Vagina (tissue), 2 donors: ENCODE data around the gene SMIM23. TPM values are rescaled to one million over a fixed set of nuclear protein-coding genes. Genes with fewer than 3 reads are reported as not detected.

ENCODE experiments used
- DNase-seq, 2 donors: peaks; one replicate each; pipeline ENCODE4 v3.0.0-alpha.2; 2017; ENCODE audit errors: extremely low spot score in 2 of 2
- H3K27ac ChIP-seq: fragments of 200-600 bp; sonication (generic); one replicate; pipeline ENCODE4 v1.5.1; 2019
- H3K27me3 ChIP-seq: fragments of 200-600 bp; sonication (generic); one replicate; pipeline ENCODE4 v1.5.1; 2019
- H3K36me3 ChIP-seq, 2 donors: fragments of 200-600 bp; sonication (generic); one replicate each; pipeline ENCODE4 v1.5.1; 2017 to 2019
- H3K4me1 ChIP-seq: fragments of 200-600 bp; sonication (generic); one replicate; pipeline ENCODE4 v1.5.1; 2019
- H3K4me3 ChIP-seq, 2 donors: fragments of 200-600 bp; sonication (generic); 1 replicate in 1 of 2; 2 replicates in 1 of 2; pipeline ENCODE4 v1.5.1; 2016 to 2019
- H3K9me3 ChIP-seq: fragments of 200-600 bp; sonication (generic); one replicate; pipeline ENCODE4 v1.5.1; 2019
- CTCF ChIP-seq, 3 experiments: fragments of 450-650 bp in 2 of 3; fragments of 200-600 bp in 1 of 3; sonication (generic) in 1 of 3; IDR thresholded peaks; one replicate each; pipeline ENCODE4 v1.5.1; 2017 to 2019; ENCODE audit warnings: antibody characterized with exemption in 3 of 3, mild to moderate bottlenecking in 2 of 3, moderate library complexity in 2 of 3
- POLR2A ChIP-seq, 2 donors: fragments of 450-650 bp; IDR thresholded peaks; one replicate each; pipeline ENCODE4 v1.6.1; 2017; ENCODE audit warnings: antibody characterized with exemption in 2 of 2, mild to moderate bottlenecking in 2 of 2, moderate library complexity in 2 of 2
- POLR2AphosphoS5 ChIP-seq, 2 donors: sonication (generic); formaldehyde crosslinking; IDR thresholded peaks; one replicate each; pipeline ENCODE4 v1.9.0; 2017; ENCODE audit warnings: antibody characterized with exemption in 2 of 2, mild to moderate bottlenecking in 2 of 2, low read depth in 1 of 2; ENCODE audit not compliant: insufficient read depth in 1 of 2
- intact Hi-C: fragments of 100-400 bp; cut with DNase I; formaldehyde crosslinking; loops from one replicate; pipeline ENCODE4 v1.15.1; 2023
- total RNA-seq: library from RNA; depleted of rRNA; stranded (reverse); fragments of >200 nt; gene quantifications from one replicate; pipeline ENCODE4 v1.2.3, GENCODE V29; 2016

The SMIM23 gene
- total RNA-seq, 1 donor from 2014 or later = not detected

- intact Hi-C loops = no loop called here
- H3K36me3 ChIP-seq = no peaks in the 10 kb centered on the region
- TF ChIP-seq POLR2AphosphoS5 (IDR thresholded peaks at IDR 0.05; ENCODE audit: insufficient read depth in 1 of 2, low read depth in 1 of 2) (no peak), POLR2A (IDR thresholded peaks at IDR 0.05) (no peak), CTCF (IDR thresholded peaks at IDR 0.05) (no peak)
Observed at GRCh38 chr5:171826132-171826531, 40.5 kb downstream of the SMIM23 start.

GRCh38 chr5:171827162-171827561 lies 41.5 kb downstream of the SMIM23 start:
- H3K27me3 ChIP-seq = no peaks in the 10 kb centered on the region
- no peak for DNase-seq
- no peaks in the 10 kb centered on the region for H3K4me1 ChIP-seq
- no peak overlapping the region for H3K27ac ChIP-seq
- no peak for TF ChIP-seq POLR2A (IDR thresholded peaks at IDR 0.05)
- TF ChIP-seq CTCF (IDR thresholded peaks at IDR 0.05) = no peak
- TF ChIP-seq POLR2AphosphoS5 (IDR thresholded peaks at IDR 0.05; ENCODE audit: insufficient read depth in 1 of 2, low read depth in 1 of 2) = no peak
- H3K36me3 ChIP-seq = no peaks in the 10 kb centered on the region
- intact Hi-C loops = no loop called here
- no peaks in the 10 kb centered on the region for H3K9me3 ChIP-seq
- H3K4me3 ChIP-seq = no peak overlapping the region

More at GRCh38 chr5:171826132-171826531, 40.5 kb downstream of the SMIM23 start:
- Histone ChIP-seq H3K4me3 (no peak overlapping the region), H3K27me3 (no peaks in the 10 kb centered on the region), H3K27ac (no peak overlapping the region), H3K9me3 (no peaks in the 10 kb centered on the region), H3K4me1 (no peaks in the 10 kb centered on the region)
- DNase-seq = no peak

GRCh38 chr5:171830686-171831085 lies 45.1 kb downstream of the SMIM23 start:
- no peaks in the 10 kb centered on the region for H3K27me3 ChIP-seq
- H3K36me3 ChIP-seq = no peaks in the 10 kb centered on the region
- H3K27ac ChIP-seq = no peak overlapping the region
- no peak for TF ChIP-seq POLR2A (IDR thresholded peaks at IDR 0.05)
- TF ChIP-seq CTCF (IDR thresholded peaks at IDR 0.05) = no peak
- TF ChIP-seq POLR2AphosphoS5 (IDR thresholded peaks at IDR 0.05; ENCODE audit: insufficient read depth in 1 of 2, low read depth in 1 of 2) = no peak
- H3K4me3 ChIP-seq = no peak overlapping the region
- H3K4me1 ChIP-seq = no peaks in the 10 kb centered on the region
- intact Hi-C loops = no loop called here
- H3K9me3 ChIP-seq = no peaks in the 10 kb centered on the region
- no peak for DNase-seq

- intact Hi-C loops = no loop called here
Observed at GRCh38 chr5:171832775-171833174, 47.2 kb downstream of the SMIM23 start.

More at GRCh38 chr5:171832775-171833174, 47.2 kb downstream of the SMIM23 start:
- no peaks in the 10 kb centered on the region for H3K27me3 ChIP-seq
- no peaks in the 10 kb centered on the region for H3K4me1 ChIP-seq
- H3K4me3 ChIP-seq = no peak overlapping the region
- TF ChIP-seq POLR2AphosphoS5 (IDR thresholded peaks at IDR 0.05; ENCODE audit: insufficient read depth in 1 of 2, low read depth in 1 of 2) (no peak), POLR2A (IDR thresholded peaks at IDR 0.05) (no peak), CTCF (IDR thresholded peaks at IDR 0.05) (no peak)
- H3K9me3 ChIP-seq = no peaks in the 10 kb centered on the region
- no peak for DNase-seq
- no peak overlapping the region for H3K27ac ChIP-seq
- no peaks in the 10 kb centered on the region for H3K36me3 ChIP-seq
